Endothelial cell of umbilical vein (primary cell): ENCODE data around the gene STON2. TPM values are rescaled to one million over a fixed set of nuclear protein-coding genes. Genes with fewer than 3 reads are reported as not detected.

ENCODE experiments used
- BruUV-seq: library from RNA; stranded (reverse); fragments of 400-500 nt; replicated peaks from 2 replicates; lab custom pipeline; 2021; lab: Mats Ljungman, UMichigan
- CTCF ChIA-PET: fragments of 300-600, 350-600 bp; sonication (Branson Sonifier 250); formaldehyde crosslinking; loops from one replicate; lab custom pipeline; 2021; ENCODE audit warnings: antibody characterized with exemption, inconsistent platforms; lab: Charles Lee
- POLR2A ChIA-PET: fragments of 300-600, 350-600 bp; sonication (Branson Sonifier 250); formaldehyde crosslinking; loops from one replicate; lab custom pipeline; 2021; ENCODE audit warnings: antibody characterized with exemption, inconsistent platforms; lab: Charles Lee
- DNase-seq: peaks from one replicate; pipeline ENCODE4 v3.0.0-alpha.2; 2011; ENCODE audit warnings: low read depth, low spot score
- FAIRE-seq: peaks from 2 replicates; lab custom pipeline; 2011; peaks lifted over from hg19 to GRCh38; lab: Jason Lieb, UNC
- H2AFZ ChIP-seq: 2 replicates; pipeline ENCODE4 v1.6.0; 2012; ENCODE audit warnings: low read depth, low read length, control low read depth, inconsistent platforms
- H3K27ac ChIP-seq: 2 replicates; pipeline ENCODE4 v1.5.1; 2011; ENCODE audit warnings: low read depth, mild to moderate bottlenecking, control low read depth, low read length, moderate library complexity; ENCODE audit not compliant: insufficient read depth
- H3K27me3 ChIP-seq, 2 experiments: 2 replicates each; pipeline versions ENCODE4 v1.6.0 to v1.6.1; 2011; ENCODE audit warnings: low read length in 2 of 2, mixed read lengths in 1 of 2; ENCODE audit not compliant: control insufficient read depth in 2 of 2, insufficient read depth in 2 of 2
- H3K36me3 ChIP-seq, 2 experiments: 2 replicates in 1 of 2; 3 replicates in 1 of 2; pipeline ENCODE4 v1.5.1; 2011; ENCODE audit warnings: low read length in 2 of 2, mild to moderate bottlenecking in 1 of 2, moderate library complexity in 1 of 2; ENCODE audit not compliant: control insufficient read depth in 2 of 2, insufficient read depth in 2 of 2; ENCODE audit errors: extremely low read depth in 1 of 2
- H3K4me1 ChIP-seq: 3 replicates; pipeline ENCODE4 v1.5.1; 2011; ENCODE audit warnings: mild to moderate bottlenecking, low read length; ENCODE audit not compliant: control insufficient read depth, insufficient read depth; ENCODE audit errors: extremely low read depth
- H3K4me2 ChIP-seq: 2 replicates; pipeline ENCODE4 v1.6.1; 2011; ENCODE audit warnings: low read length, control low read depth, mixed read lengths; ENCODE audit not compliant: insufficient read depth
- H3K4me3 ChIP-seq, 3 experiments: fragments of 200-600 bp in 1 of 3; sonication (generic), shearing (Covaris generic) in 1 of 3; replicated peaks in 1 of 3; 2 replicates each; pipeline ENCODE4 v1.5.1; 2011 to 2016; ENCODE audit warnings: control low read depth in 3 of 3, low read length in 3 of 3, mild to moderate bottlenecking in 2 of 3, inconsistent platforms in 1 of 3, low read depth in 1 of 3, moderate library complexity in 1 of 3; ENCODE audit not compliant: insufficient read depth in 1 of 3
- H3K79me2 ChIP-seq: 2 replicates; pipeline ENCODE4 v1.6.0; 2012; ENCODE audit warnings: low read length, inconsistent platforms; ENCODE audit not compliant: control insufficient read depth, insufficient read depth
- H3K9ac ChIP-seq: replicated peaks from 2 replicates; pipeline ENCODE3; 2011; ENCODE audit warnings: low read length, control low read depth; ENCODE audit not compliant: insufficient read depth; ENCODE audit errors: extremely low read depth
- H3K9me1 ChIP-seq: replicated peaks from 3 replicates; pipeline ENCODE4 v1.6.0; 2011; ENCODE audit warnings: mild to moderate bottlenecking, low read length; ENCODE audit not compliant: control insufficient read depth, insufficient read depth; ENCODE audit errors: extremely low read depth
- H3K9me3 ChIP-seq: replicated peaks from 2 replicates; pipeline ENCODE4 v1.5.1; 2012; ENCODE audit warnings: low read length, inconsistent platforms; ENCODE audit not compliant: control insufficient read depth, insufficient read depth
- H4K20me1 ChIP-seq: replicated peaks from 2 replicates; pipeline ENCODE3; 2011; ENCODE audit warnings: mild to moderate bottlenecking, low read length; ENCODE audit not compliant: control insufficient read depth, insufficient read depth; ENCODE audit errors: extremely low read depth
- EZH2 ChIP-seq: IDR thresholded peaks from 2 replicates; pipeline ENCODE4 v1.6.1; 2012; ENCODE audit warnings: borderline replicate concordance, low read depth, mild to moderate bottlenecking, moderate library complexity, low read length, inconsistent platforms; ENCODE audit not compliant: severe bottlenecking
- FOS ChIP-seq: IDR thresholded peaks from 2 replicates; pipeline ENCODE4 v1.6.1; 2011; ENCODE audit warnings: mild to moderate bottlenecking, low read length, moderate library complexity, borderline replicate concordance; ENCODE audit not compliant: insufficient read depth
- GATA2 ChIP-seq: IDR thresholded peaks from 2 replicates; pipeline ENCODE4 v1.7.0; 2011; ENCODE audit warnings: low read depth, mild to moderate bottlenecking, moderate library complexity, mixed read lengths, low read length; ENCODE audit not compliant: insufficient read length, insufficient read depth
- JUN ChIP-seq: IDR thresholded peaks from 2 replicates; pipeline ENCODE4 v1.6.1; 2011; ENCODE audit warnings: borderline replicate concordance, low read depth; ENCODE audit not compliant: insufficient read length, insufficient read depth
- MYC ChIP-seq: IDR thresholded peaks from one replicate; pipeline ENCODE4 v1.6.1; 2011; ENCODE audit warnings: mild to moderate bottlenecking, low read depth, low read length
- POLR2A ChIP-seq: IDR thresholded peaks from 2 replicates; pipeline ENCODE4 v1.6.1; 2012; ENCODE audit warnings: low read depth, mild to moderate bottlenecking, control low read depth, low read length
- POLR2AphosphoS5 ChIP-seq: IDR thresholded peaks from 2 replicates; pipeline ENCODE4 v1.6.1; 2012; ENCODE audit warnings: low read depth, mild to moderate bottlenecking, control low read depth, low read length, moderate library complexity; ENCODE audit not compliant: insufficient read depth
- dilution Hi-C: fragments of 300-500 bp; cut with MboI; formaldehyde crosslinking; loops from one replicate; pipeline ENCODE4 v1.15.0; 2019; ENCODE audit warnings: low sequenced_read_pairs; ENCODE audit not compliant: extremely low pct_ligation_motif_present
- intact Hi-C: fragments of 100-400 bp; cut with micrococcal nuclease; formaldehyde crosslinking; loops from one replicate; pipeline ENCODE4 v1.10.0; 2022
- polyA plus RNA-seq, 4 experiments: library from polyadenylated mRNA; depleted of rRNA in 3 of 4; stranded (reverse) in 3 of 4; unstranded in 1 of 4; fragments of >200 nt; gene quantifications; 2 replicates each; pipeline versions ENCODE4 v1.2.1 to v1.2.3, GENCODE V29; 2011 to 2012; ENCODE audit warnings: missing spikeins in 1 of 4
- total RNA-seq: library from RNA; stranded (reverse); gene quantifications from 2 replicates; pipeline ENCODE4 v1.2.3, GENCODE V29; 2021
- TF ChIP-seq, protein P1 (sequence below), 2 donors: IDR thresholded peaks; 1 replicate in 1 of 2; 2 replicates in 1 of 2; pipeline ENCODE4 v1.5.1; 2011; ENCODE audit warnings: low read length in 2 of 2, mild to moderate bottlenecking in 2 of 2, moderate library complexity in 2 of 2, control low read depth in 1 of 2, inconsistent platforms in 1 of 2, low read depth in 1 of 2; ENCODE audit not compliant: insufficient read depth in 1 of 2; ENCODE audit errors: extremely low read depth in 1 of 2
- TF ChIP-seq, protein P2 (sequence below): IDR thresholded peaks from 2 replicates; pipeline ENCODE4 v1.6.1; 2011; ENCODE audit not compliant: insufficient read depth, insufficient read length

Gene STON2
- total and polyA plus RNA-seq, 2 donors (not counting 3 experiments of a cell fraction or from before 2014, with no cell fraction given), result not detected

DNA sequence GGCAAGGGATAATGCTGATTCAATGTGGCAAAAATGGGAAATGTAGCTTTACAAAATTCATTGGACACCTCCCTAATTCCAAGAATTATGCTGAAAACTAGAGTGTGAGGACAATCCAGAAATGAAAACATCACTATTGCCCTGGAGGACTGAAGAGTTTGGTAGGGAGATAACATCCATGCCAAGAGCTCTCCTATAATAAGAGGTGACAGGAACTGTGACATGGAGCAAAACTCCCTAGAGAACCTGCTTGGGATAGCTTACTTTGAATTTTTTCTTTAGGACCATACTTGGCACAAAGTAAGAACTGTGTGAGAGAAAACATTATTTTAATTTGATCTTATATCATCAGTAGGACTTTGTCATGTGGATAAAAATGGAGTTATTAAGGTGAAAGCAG is 48.9 kb downstream of the STON2 start:
- intact Hi-C loops (no loop called here), dilution Hi-C loops (no loop called here)
- Histone ChIP-seq H3K4me1 (no peaks in the 10 kb centered on the region), H3K4me3 (no peak overlapping the region), H3K4me2 (no peak overlapping the region), H2AFZ (no peak overlapping the region), H3K9ac (no peak overlapping the region), H3K27ac (no peak overlapping the region), H3K36me3 (no peaks in the 10 kb centered on the region), H3K79me2 (no peaks in the 10 kb centered on the region), H3K27me3 (no peaks in the 10 kb centered on the region), H4K20me1 (no peaks in the 10 kb centered on the region), H3K9me3 (no peaks in the 10 kb centered on the region), H3K9me1 (no peaks in the 10 kb centered on the region)
- ChIA-PET CTCF (no interaction called here), POLR2A (no interaction called here)
- DNase-seq, result no peak
- no TSS peak for BruUV-seq
- FAIRE-seq, result no peak
- TF ChIP-seq POLR2A, result no peak
- TF ChIP-seq FOS, result no peak
- no peak for TF ChIP-seq GATA2
- no peak for TF ChIP-seq EZH2
- no peak for TF ChIP-seq JUN
- TF ChIP-seq POLR2AphosphoS5, result no peak
- TF ChIP-seq, protein P1, sequence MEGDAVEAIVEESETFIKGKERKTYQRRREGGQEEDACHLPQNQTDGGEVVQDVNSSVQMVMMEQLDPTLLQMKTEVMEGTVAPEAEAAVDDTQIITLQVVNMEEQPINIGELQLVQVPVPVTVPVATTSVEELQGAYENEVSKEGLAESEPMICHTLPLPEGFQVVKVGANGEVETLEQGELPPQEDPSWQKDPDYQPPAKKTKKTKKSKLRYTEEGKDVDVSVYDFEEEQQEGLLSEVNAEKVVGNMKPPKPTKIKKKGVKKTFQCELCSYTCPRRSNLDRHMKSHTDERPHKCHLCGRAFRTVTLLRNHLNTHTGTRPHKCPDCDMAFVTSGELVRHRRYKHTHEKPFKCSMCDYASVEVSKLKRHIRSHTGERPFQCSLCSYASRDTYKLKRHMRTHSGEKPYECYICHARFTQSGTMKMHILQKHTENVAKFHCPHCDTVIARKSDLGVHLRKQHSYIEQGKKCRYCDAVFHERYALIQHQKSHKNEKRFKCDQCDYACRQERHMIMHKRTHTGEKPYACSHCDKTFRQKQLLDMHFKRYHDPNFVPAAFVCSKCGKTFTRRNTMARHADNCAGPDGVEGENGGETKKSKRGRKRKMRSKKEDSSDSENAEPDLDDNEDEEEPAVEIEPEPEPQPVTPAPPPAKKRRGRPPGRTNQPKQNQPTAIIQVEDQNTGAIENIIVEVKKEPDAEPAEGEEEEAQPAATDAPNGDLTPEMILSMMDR (IDR thresholded peaks at IDR 0.05; ENCODE audit: extremely low read depth in 1 of 2, insufficient read depth in 1 of 2, low read depth in 1 of 2, low read length in 2 of 2), result no peak
- TF ChIP-seq, protein P2, sequence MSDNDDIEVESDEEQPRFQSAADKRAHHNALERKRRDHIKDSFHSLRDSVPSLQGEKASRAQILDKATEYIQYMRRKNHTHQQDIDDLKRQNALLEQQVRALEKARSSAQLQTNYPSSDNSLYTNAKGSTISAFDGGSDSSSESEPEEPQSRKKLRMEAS, result no peak
- no peak for TF ChIP-seq MYC
